Measurements from ENCODE around the gene MARCO.

Gene MARCO

GRCh38 chr2:118913803-118914645 is 28.0 kb upstream of the MARCO start:
- Histone ChIP-seq H3K27ac (replicated peaks; ENCODE audit: low read length) (no peak overlapping the region), H2BK5ac (ENCODE audit: low read length) (no peak overlapping the region), H2BK120ac (ENCODE audit: low read depth, low read length) (no peak overlapping the region), H3K9ac (ENCODE audit: low read depth, low read length, poor library complexity) (no peak overlapping the region), H2BK15ac (ENCODE audit: low read length) (no peak overlapping the region), H3K23ac (ENCODE audit: low read depth, low read length, poor library complexity) (no peak overlapping the region), H3K27me3 (ENCODE audit: control insufficient read depth in 3 of 3, insufficient read depth in 3 of 3, low read depth in 1 of 3, low read length in 3 of 3) (no peaks in the 10 kb centered on the region), H3K4me2 (ENCODE audit: insufficient read depth, low read length, poor library complexity, severe bottlenecking) (no peak overlapping the region), H4K8ac (ENCODE audit: low read depth, low read length) (no peak overlapping the region), H2BK12ac (ENCODE audit: low read length) (no peak overlapping the region), H3K4ac (ENCODE audit: low read length) (no peak overlapping the region), H3K18ac (ENCODE audit: low read length) (no peak overlapping the region), H3K4me3 (ENCODE audit: low read length in 2 of 2) (no peak overlapping the region), H3K79me1 (ENCODE audit: low read depth, low read length) (no peaks in the 10 kb centered on the region), H3K4me1 (ENCODE audit: control insufficient read depth in 2 of 2, insufficient read depth in 1 of 2, low read depth in 1 of 2, low read length in 2 of 2) (no peaks in the 10 kb centered on the region), H3K36me3 (replicated peaks in 1 of 2; ENCODE audit: control insufficient read depth in 2 of 2, insufficient read depth in 2 of 2, low read length in 2 of 2) (no peaks in the 10 kb centered on the region), H3K14ac (ENCODE audit: low read length) (no peak overlapping the region), H4K91ac (ENCODE audit: low read depth, low read length, poor library complexity) (no peak overlapping the region), H3K9me3 (replicated peaks in 1 of 2; ENCODE audit: control insufficient read depth in 2 of 2, insufficient read depth in 1 of 2, low read depth in 1 of 2, low read length in 2 of 2) (no peaks in the 10 kb centered on the region), H2AK5ac (ENCODE audit: low read depth, low read length) (no peak overlapping the region), H2AFZ (ENCODE audit: low read length) (no peak overlapping the region)
- no peak for DNase-seq (ENCODE audit: low spot score)
- no CpG with 5 or more reads among the region's 3 CpGs for WGBS, 2 donors (ENCODE audit: extremely low coverage in 2 of 2, insufficient read length in 2 of 2, insufficient replicate concordance in 1 of 2)

GRCh38 chr2:118914721-118915453 is 27.1 kb upstream of the MARCO start:
- Histone ChIP-seq H4K8ac (ENCODE audit: low read depth, low read length) (no peak overlapping the region), H2BK12ac (ENCODE audit: low read length) (no peak overlapping the region), H3K4me1 (ENCODE audit: control insufficient read depth in 2 of 2, insufficient read depth in 1 of 2, low read depth in 1 of 2, low read length in 2 of 2) (no peaks in the 10 kb centered on the region), H3K79me1 (ENCODE audit: low read depth, low read length) (no peaks in the 10 kb centered on the region), H2BK120ac (ENCODE audit: low read depth, low read length) (no peak overlapping the region), H3K4me2 (ENCODE audit: insufficient read depth, low read length, poor library complexity, severe bottlenecking) (no peak overlapping the region), H3K23ac (ENCODE audit: low read depth, low read length, poor library complexity) (no peak overlapping the region), H3K18ac (ENCODE audit: low read length) (no peak overlapping the region), H2AK5ac (ENCODE audit: low read depth, low read length) (no peak overlapping the region), H3K27ac (replicated peaks; ENCODE audit: low read length) (no peak overlapping the region), H2BK15ac (ENCODE audit: low read length) (no peak overlapping the region), H3K9me3 (replicated peaks in 1 of 2; ENCODE audit: control insufficient read depth in 2 of 2, insufficient read depth in 1 of 2, low read depth in 1 of 2, low read length in 2 of 2) (no peaks in the 10 kb centered on the region), H3K4ac (ENCODE audit: low read length) (no peak overlapping the region), H3K36me3 (replicated peaks in 1 of 2; ENCODE audit: control insufficient read depth in 2 of 2, insufficient read depth in 2 of 2, low read length in 2 of 2) (no peaks in the 10 kb centered on the region), H3K9ac (ENCODE audit: low read depth, low read length, poor library complexity) (no peak overlapping the region), H4K91ac (ENCODE audit: low read depth, low read length, poor library complexity) (no peak overlapping the region), H3K4me3 (ENCODE audit: low read length in 2 of 2) (no peak overlapping the region), H2AFZ (ENCODE audit: low read length) (no peak overlapping the region), H3K14ac (ENCODE audit: low read length) (no peak overlapping the region), H2BK5ac (ENCODE audit: low read length) (no peak overlapping the region), H3K27me3 (ENCODE audit: control insufficient read depth in 3 of 3, insufficient read depth in 3 of 3, low read depth in 1 of 3, low read length in 3 of 3) (no peaks in the 10 kb centered on the region)
- WGBS, 2 donors (ENCODE audit: extremely low coverage in 2 of 2, insufficient read length in 2 of 2, insufficient replicate concordance in 1 of 2) = no CpG with 5 or more reads among the region's 9 CpGs
- DNase-seq (ENCODE audit: low spot score) = no peak

DNA sequence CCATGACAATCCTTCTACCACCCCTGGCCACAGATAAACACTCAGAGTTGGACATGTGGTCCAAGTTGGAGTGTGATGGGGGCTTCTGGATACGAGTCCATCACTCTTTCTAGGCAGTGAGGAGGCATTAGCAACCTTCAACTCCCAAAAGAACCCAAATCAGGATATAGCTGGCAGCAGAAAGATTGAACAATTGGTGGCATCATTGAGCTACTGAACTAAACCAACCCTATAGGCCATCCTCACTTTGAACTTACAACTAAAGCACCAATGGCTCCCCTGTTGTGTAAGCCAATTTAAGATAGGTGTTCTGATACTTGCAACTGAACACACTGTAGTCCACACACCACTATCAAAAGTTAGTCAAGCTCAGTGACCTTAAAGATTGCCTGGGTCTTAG is 24.0 kb upstream of the MARCO start:
- Histone ChIP-seq H2BK5ac (ENCODE audit: low read length) (no peak overlapping the region), H2AK5ac (ENCODE audit: low read depth, low read length) (no peak overlapping the region), H3K23ac (ENCODE audit: low read depth, low read length, poor library complexity) (no peak overlapping the region), H3K4me3 (ENCODE audit: low read length in 2 of 2) (no peak overlapping the region), H3K18ac (ENCODE audit: low read length) (no peak overlapping the region), H4K8ac (ENCODE audit: low read depth, low read length) (no peak overlapping the region), H3K27me3 (ENCODE audit: control insufficient read depth in 3 of 3, insufficient read depth in 3 of 3, low read depth in 1 of 3, low read length in 3 of 3) (no peaks in the 10 kb centered on the region), H3K36me3 (replicated peaks in 1 of 2; ENCODE audit: control insufficient read depth in 2 of 2, insufficient read depth in 2 of 2, low read length in 2 of 2) (no peaks in the 10 kb centered on the region), H3K4ac (ENCODE audit: low read length) (no peak overlapping the region), H2AFZ (ENCODE audit: low read length) (no peak overlapping the region), H3K27ac (replicated peaks; ENCODE audit: low read length) (no peak overlapping the region), H3K9ac (ENCODE audit: low read depth, low read length, poor library complexity) (no peak overlapping the region), H2BK120ac (ENCODE audit: low read depth, low read length) (no peak overlapping the region), H3K14ac (ENCODE audit: low read length) (peak overlapping the region; percentile 14), H3K4me1 (ENCODE audit: control insufficient read depth in 2 of 2, insufficient read depth in 1 of 2, low read depth in 1 of 2, low read length in 2 of 2) (no peaks in the 10 kb centered on the region), H3K9me3 (replicated peaks in 1 of 2; ENCODE audit: control insufficient read depth in 2 of 2, insufficient read depth in 1 of 2, low read depth in 1 of 2, low read length in 2 of 2) (no peaks in the 10 kb centered on the region), H3K79me1 (ENCODE audit: low read depth, low read length) (no peaks in the 10 kb centered on the region), H2BK12ac (ENCODE audit: low read length) (no peak overlapping the region), H4K91ac (ENCODE audit: low read depth, low read length, poor library complexity) (no peak overlapping the region), H3K4me2 (ENCODE audit: insufficient read depth, low read length, poor library complexity, severe bottlenecking) (no peak overlapping the region), H2BK15ac (ENCODE audit: low read length) (no peak overlapping the region)
- no peak for DNase-seq (ENCODE audit: low spot score)
- WGBS, 2 donors (ENCODE audit: extremely low coverage in 2 of 2, insufficient read length in 2 of 2, insufficient replicate concordance in 1 of 2) = no CpG with 5 or more reads among the region's 1 CpG

DNA sequence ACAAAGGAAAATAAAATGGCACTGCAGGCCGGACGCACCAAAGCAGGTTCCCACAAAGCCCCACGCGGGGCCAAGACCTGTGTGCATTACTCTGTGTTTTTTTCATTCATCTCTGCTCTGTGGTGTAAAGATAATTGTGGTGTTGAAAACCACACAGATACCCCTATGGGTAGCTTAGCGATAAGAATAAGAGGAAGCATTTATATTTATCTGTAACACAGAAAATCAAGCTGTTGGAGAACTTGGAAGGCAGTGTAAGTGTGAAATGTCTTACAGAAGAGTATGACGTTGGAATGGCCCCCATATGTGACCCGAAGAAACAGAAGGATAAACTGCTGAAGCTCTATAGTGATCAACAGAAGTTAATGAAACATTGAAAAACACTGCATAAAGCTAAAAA is 20.3 kb upstream of the MARCO start:
- no CpG with 5 or more reads among the region's 7 CpGs for WGBS, 2 donors (ENCODE audit: extremely low coverage in 2 of 2, insufficient read length in 2 of 2, insufficient replicate concordance in 1 of 2)
- Histone ChIP-seq H3K23ac (ENCODE audit: low read depth, low read length, poor library complexity) (no peak overlapping the region), H4K91ac (ENCODE audit: low read depth, low read length, poor library complexity) (no peak overlapping the region), H3K79me1 (ENCODE audit: low read depth, low read length) (no peaks in the 10 kb centered on the region), H3K36me3 (replicated peaks in 1 of 2; ENCODE audit: control insufficient read depth in 2 of 2, insufficient read depth in 2 of 2, low read length in 2 of 2) (no peaks in the 10 kb centered on the region), H3K27me3 (ENCODE audit: control insufficient read depth in 3 of 3, insufficient read depth in 3 of 3, low read depth in 1 of 3, low read length in 3 of 3) (no peaks in the 10 kb centered on the region), H2AFZ (ENCODE audit: low read length) (no peak overlapping the region), H2BK120ac (ENCODE audit: low read depth, low read length) (no peak overlapping the region), H3K27ac (replicated peaks; ENCODE audit: low read length) (no peak overlapping the region), H3K9ac (ENCODE audit: low read depth, low read length, poor library complexity) (no peak overlapping the region), H2BK12ac (ENCODE audit: low read length) (no peak overlapping the region), H2BK5ac (ENCODE audit: low read length) (no peak overlapping the region), H2AK5ac (ENCODE audit: low read depth, low read length) (no peak overlapping the region), H4K8ac (ENCODE audit: low read depth, low read length) (no peak overlapping the region), H3K4me2 (ENCODE audit: insufficient read depth, low read length, poor library complexity, severe bottlenecking) (no peak overlapping the region), H3K4me3 (ENCODE audit: low read length in 2 of 2) (no peak overlapping the region), H3K4me1 (ENCODE audit: control insufficient read depth in 2 of 2, insufficient read depth in 1 of 2, low read depth in 1 of 2, low read length in 2 of 2) (no peaks in the 10 kb centered on the region), H3K9me3 (replicated peaks in 1 of 2; ENCODE audit: control insufficient read depth in 2 of 2, insufficient read depth in 1 of 2, low read depth in 1 of 2, low read length in 2 of 2) (no peaks in the 10 kb centered on the region), H3K18ac (ENCODE audit: low read length) (no peak overlapping the region), H2BK15ac (ENCODE audit: low read length) (no peak overlapping the region), H3K4ac (ENCODE audit: low read length) (no peak overlapping the region), H3K14ac (ENCODE audit: low read length) (no peak overlapping the region)
- DNase-seq (ENCODE audit: low spot score) = no peak

Measured in neuronal stem cell (in vitro differentiated cells).